Neuron (in vitro differentiated cells): Measurements from ENCODE around the gene OR4N2.
"Not testable (repeated sequence)": the region's sequence is repeated elsewhere in the genome, so short reads cannot be mapped to it uniquely, and the experiment has no call there.

ENCODE experiments used
- H2AFZ ChIP-seq: one replicate; pipeline ENCODE4 v1.6.1; 2013; ENCODE audit warnings: low read depth, mild to moderate bottlenecking, inconsistent platforms, low read length, moderate library complexity
- H3K27me3 ChIP-seq: one replicate; pipeline ENCODE4 v1.6.1; 2013; ENCODE audit warnings: low read length; ENCODE audit not compliant: insufficient read depth
- H3K36me3 ChIP-seq: one replicate; pipeline ENCODE4 v1.6.1; 2013; ENCODE audit warnings: low read length; ENCODE audit not compliant: insufficient read depth
- H3K4me1 ChIP-seq: one replicate; pipeline ENCODE4 v1.6.1; 2013; ENCODE audit warnings: low read length; ENCODE audit not compliant: insufficient read depth
- H3K4me3 ChIP-seq: 2 replicates; pipeline ENCODE4 v1.5.1; 2013; ENCODE audit warnings: mild to moderate bottlenecking, low read length, moderate library complexity
- H3K9me3 ChIP-seq: one replicate; pipeline ENCODE4 v1.6.1; 2013; ENCODE audit warnings: low read length

Gene OR4N2

DNA sequence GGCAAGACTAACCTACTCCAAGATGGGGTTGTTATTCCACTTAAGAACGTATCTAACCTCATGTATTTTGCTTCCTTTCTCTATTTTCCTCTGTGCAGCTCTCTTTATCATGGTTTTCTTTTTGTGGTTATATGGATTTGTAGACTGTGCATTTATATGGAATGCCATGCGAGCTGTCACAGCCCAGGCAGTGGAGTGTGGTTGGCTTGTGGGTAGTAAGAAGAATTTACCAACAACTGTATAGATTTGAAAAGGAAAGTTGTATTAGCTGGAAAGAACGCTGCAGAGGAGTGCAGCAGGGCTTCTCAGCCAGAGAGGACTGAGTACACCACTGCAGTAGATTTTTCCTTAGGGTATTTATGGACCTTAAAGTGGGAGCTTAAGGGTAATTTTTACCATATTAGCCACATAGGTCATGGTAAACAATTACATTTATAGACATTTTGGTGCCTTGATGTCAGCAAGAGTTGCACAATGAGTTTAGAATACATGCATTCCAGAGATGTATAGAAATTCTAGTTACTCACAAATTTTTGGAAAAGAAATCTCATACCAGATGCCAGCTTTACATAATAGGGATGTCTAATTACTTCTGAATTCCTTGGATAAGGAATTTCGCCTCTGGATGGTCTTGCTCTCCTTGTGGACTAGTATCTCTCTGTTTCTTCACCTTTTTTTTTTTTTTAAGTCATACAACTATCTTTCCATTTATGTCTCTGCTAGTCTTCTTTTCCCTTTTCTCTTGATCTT lies 9.8 kb downstream of the OR4N2 start:
- H3K9me3 ChIP-seq, H3K36me3 ChIP-seq, H3K4me3 ChIP-seq, H3K27me3 ChIP-seq, H2AFZ ChIP-seq, H3K4me1 ChIP-seq: not testable (repeated sequence)

DNA sequence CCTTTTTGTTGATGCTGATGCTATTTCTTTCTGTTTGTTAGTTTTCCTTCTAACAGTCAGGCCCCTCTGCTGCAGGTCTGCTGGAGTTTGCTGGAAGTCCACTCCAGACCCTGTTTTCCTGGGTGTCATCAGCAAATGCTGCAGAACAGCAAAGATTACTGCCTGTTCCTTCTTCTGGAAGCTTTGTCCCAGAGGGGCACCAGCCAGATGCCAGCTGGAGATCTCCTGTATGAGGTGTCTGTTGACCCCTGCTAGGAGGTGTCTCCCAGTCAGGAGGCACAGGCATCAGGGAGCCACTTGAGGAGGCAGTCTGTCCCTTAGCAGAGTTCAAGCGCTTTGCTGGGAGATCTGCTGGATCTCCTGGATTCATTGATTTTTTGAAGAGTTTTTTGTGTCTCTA lies 16.3 kb downstream of the OR4N2 start:
- not testable (repeated sequence) for H3K4me3 ChIP-seq, H3K27me3 ChIP-seq, H2AFZ ChIP-seq, H3K9me3 ChIP-seq, H3K36me3 ChIP-seq, H3K4me1 ChIP-seq

DNA sequence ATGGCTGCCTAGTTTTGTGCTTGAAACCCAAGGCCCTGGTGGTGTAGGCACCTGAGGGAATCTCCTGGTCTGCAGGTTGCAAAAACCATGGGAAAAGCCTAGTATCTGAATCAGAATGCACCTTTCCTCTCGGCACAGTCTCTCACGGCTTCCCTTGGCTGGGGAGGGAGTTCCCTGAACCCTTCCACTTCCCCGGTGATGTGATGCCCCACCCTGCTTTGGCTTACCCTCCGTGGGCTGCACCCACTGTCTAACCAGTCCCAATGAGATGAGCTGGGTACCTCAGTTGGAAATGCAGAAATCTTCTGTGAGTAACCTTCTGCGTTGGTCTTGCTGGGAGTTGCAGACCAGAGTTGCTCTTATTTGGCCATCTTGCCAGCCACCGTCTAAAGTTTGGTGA lies 17.4 kb downstream of the OR4N2 start:
- H2AFZ ChIP-seq, H3K36me3 ChIP-seq, H3K27me3 ChIP-seq, H3K4me1 ChIP-seq, H3K9me3 ChIP-seq, H3K4me3 ChIP-seq: not testable (repeated sequence)

DNA sequence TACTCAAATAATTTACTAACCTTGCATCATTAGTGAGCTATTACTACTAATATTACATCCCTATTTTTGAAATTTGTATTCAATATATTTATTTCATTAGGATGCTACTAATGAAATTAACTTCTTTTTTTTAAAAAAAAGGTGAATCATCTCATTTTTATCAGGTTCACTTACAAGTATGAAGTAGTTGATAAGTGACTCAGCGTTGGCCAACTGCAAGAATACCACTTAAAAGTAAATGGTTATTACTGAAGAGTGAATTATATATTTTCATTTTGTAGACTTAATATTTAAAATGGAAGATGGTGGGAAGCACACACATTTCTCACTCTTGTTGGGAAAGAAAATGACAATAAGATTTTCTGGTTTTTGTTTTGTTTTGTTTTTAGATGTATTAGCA lies 19.6 kb downstream of the OR4N2 start:
- H3K9me3 ChIP-seq, result no peaks in the 10 kb centered on the region
- H3K4me3 ChIP-seq, result no peak overlapping the region
- no peaks in the 10 kb centered on the region for H3K27me3 ChIP-seq
- H3K4me1 ChIP-seq, result no peaks in the 10 kb centered on the region
- H3K36me3 ChIP-seq, result no peaks in the 10 kb centered on the region
- no peak overlapping the region for H2AFZ ChIP-seq

DNA sequence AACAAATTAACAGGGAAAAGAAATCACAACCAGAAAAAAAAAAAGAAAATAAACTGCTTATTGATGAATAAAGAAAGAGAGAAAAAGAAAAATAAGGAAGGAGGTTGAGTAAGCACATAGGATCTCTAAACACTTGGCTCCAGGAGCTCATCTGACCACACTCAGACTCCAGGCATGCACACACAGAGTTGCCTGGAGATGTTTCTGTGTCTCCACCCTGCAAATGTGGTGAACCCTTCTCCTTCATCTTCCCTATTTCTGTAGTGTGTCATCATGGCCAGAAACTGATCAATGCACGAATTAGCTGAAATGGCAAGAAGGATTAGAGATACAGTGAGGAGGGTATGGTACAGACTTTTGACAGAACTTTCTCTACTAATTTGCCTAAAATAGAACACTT lies 20.2 kb downstream of the OR4N2 start:
- Histone ChIP-seq H3K4me3 (no peak overlapping the region), H3K36me3 (no peaks in the 10 kb centered on the region), H3K4me1 (no peaks in the 10 kb centered on the region), H3K27me3 (no peaks in the 10 kb centered on the region), H2AFZ (no peak overlapping the region), H3K9me3 (no peaks in the 10 kb centered on the region)

DNA sequence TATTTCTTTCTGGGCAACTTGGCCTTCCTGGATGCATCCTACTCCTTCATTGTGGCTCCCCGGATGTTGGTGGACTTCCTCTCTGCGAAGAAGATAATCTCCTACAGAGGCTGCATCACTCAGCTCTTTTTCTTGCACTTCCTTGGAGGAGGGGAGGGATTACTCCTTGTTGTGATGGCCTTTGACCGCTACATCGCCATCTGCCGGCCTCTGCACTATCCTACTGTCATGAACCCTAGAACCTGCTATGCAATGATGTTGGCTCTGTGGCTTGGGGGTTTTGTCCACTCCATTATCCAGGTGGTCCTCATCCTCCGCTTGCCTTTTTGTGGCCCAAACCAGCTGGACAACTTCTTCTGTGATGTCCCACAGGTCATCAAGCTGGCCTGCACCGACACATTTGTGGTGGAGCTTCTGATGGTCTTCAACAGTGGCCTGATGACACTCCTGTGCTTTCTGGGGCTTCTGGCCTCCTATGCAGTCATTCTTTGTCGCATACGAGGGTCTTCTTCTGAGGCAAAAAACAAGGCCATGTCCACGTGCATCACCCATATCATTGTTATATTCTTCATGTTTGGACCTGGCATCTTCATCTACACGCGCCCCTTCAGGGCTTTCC lies 24.2 kb downstream of the OR4N2 start:
- not testable (repeated sequence) for H3K36me3 ChIP-seq, H3K4me3 ChIP-seq, H3K27me3 ChIP-seq, H3K9me3 ChIP-seq, H2AFZ ChIP-seq, H3K4me1 ChIP-seq

DNA sequence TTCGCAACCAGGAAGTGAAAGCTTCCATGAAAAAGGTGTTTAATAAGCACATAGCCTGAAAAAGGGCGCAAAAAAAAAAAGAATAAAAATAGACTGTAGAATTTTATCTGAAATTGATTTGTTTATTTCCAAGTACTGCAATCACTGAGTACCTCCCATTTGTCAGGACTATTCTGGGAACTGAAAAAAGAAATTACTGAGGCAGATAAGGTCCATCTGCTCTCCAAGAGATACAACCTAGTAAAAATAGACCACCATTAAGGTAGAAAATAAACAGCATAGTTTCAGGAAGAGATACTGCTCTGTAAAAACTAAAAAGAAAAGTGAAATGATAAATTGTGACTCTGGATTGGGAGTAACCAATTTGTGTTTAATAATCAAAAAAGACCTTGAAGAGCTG lies 24.7 kb downstream of the OR4N2 start:
- H3K36me3 ChIP-seq, result no peaks in the 10 kb centered on the region
- H3K9me3 ChIP-seq, result no peaks in the 10 kb centered on the region
- no peak overlapping the region for H3K4me3 ChIP-seq
- no peak overlapping the region for H2AFZ ChIP-seq
- H3K27me3 ChIP-seq, result no peaks in the 10 kb centered on the region
- no peaks in the 10 kb centered on the region for H3K4me1 ChIP-seq

DNA sequence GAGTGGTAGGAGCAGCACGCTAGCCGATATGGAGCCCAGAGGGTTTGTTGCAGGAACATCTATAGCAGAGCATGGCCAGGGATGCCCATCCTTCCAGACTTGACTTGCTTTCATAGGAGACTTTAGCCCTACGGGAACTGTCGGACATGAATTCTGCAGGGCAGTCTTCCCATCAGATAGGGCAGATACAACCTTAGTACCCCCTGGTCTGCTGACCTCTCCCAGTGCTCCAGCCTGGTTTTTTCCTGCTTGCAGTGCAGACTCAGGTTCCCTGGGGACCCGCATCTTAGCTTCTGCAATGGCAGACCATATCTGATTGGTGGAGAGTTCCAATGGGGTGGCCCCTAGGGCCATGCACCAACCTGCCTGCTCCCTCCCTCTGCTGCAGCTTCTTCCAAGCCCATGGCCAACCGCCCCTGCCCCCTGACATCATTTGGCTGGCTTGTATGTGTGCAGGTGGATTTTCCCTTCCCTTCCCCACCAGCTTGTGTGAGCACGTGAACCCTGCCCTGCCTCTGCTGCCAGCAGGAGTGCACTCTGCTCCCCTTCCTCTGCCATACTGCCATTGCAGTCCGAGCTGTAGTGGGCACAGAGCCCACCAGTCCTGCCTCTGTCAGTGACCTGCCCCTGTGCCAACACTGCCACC lies 30.8 kb downstream of the OR4N2 start:
- H3K9me3 ChIP-seq, H3K4me3 ChIP-seq, H3K36me3 ChIP-seq, H3K4me1 ChIP-seq, H2AFZ ChIP-seq, H3K27me3 ChIP-seq: not testable (repeated sequence)

DNA sequence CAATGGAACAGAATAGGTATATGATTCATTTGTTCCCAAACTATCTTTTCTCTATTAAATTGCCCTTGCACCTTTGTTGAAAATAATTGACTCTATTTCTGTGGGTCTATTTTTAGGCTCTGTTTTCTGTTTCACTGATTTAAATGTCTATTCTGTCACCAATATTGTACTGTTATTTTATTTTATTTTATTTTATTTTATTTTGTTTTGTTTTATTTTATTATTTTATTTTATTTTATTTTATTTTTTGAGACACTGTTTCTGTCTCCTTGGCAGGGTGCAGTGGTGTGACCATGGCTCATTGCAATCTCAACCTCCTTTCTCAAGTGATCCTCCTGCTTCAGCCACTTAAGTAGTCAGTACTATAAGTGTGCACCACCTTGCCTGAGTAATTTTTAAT lies 34.9 kb downstream of the OR4N2 start:
- Histone ChIP-seq H2AFZ (no peak overlapping the region), H3K36me3 (no peaks in the 10 kb centered on the region), H3K4me3 (no peak overlapping the region), H3K9me3 (no peaks in the 10 kb centered on the region), H3K4me1 (no peaks in the 10 kb centered on the region), H3K27me3 (no peaks in the 10 kb centered on the region)

DNA sequence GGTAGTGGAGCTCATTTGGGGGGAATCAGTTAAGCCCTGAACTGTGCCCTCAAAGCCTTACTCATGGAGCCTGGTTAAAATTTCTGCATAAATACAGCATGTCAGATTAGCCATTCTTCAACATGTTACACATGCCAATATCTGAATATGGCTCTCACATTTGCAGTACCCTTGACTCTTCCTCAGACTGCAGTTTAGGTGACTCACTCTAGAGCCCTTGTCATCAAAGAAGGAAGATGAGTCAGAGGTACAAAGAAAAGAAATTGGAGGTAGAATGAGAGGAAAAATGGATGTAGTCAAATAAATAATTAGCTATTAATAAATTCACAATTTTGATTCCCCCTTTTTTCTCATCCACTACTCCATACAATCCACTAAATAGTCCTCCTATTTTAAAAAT lies 47.8 kb downstream of the OR4N2 start:
- H3K4me1 ChIP-seq, result no peaks in the 10 kb centered on the region
- no peaks in the 10 kb centered on the region for H3K9me3 ChIP-seq
- no peak overlapping the region for H3K4me3 ChIP-seq
- H3K27me3 ChIP-seq, result no peaks in the 10 kb centered on the region
- no peaks in the 10 kb centered on the region for H3K36me3 ChIP-seq
- no peak overlapping the region for H2AFZ ChIP-seq

DNA sequence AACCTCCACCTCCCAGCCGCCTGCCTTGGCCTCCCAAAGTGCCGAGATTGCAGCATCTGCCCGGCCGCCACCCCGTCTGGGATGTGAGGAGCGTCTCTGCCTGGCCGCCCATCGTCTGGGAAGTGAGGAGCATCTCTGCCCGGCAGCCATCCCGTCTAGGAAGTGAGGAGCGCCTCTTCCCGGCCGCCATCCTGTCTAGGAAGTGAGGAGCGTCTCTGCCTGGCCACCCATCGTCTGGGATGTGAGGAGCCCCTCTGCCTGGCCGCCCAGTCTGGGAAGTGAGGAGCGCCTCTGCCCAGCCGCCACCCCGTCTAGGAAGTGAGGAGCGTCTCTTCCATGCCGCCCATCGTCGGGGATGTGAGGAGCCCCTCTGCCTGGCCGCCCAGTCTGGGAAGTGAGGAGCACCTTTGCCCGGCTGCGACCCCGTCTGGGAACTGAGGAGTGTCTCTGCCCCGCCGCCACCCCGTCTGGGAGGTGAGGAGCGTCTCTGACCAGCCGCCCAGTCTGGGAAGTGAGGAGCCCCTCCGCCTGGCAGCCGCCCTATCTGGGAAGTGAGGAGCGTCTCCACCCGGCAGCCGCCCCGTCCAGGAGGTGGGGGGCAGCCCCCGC lies 62.6 kb downstream of the OR4N2 start:
- not testable (repeated sequence) for H3K4me1 ChIP-seq, H2AFZ ChIP-seq, H3K27me3 ChIP-seq, H3K9me3 ChIP-seq, H3K4me3 ChIP-seq, H3K36me3 ChIP-seq

DNA sequence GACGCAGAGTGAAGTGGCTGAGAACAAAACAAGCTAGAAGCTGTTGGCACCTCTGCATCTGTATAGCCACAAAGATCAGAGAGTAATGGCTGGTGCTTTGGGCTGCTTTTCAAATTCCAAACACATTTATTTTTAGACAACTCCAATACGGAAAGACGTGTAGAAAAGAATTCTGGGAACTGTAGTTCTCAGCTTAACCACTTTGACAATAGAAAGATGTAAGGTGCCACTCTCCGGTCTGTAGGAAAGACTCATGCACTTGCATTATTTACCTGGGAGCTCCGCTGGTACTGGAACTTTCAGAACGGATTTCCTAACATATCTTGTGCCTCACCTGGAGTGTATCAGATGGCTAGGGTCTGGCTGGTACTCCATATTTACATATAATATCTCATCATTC lies 69.6 kb downstream of the OR4N2 start:
- H3K4me1 ChIP-seq, result no peaks in the 10 kb centered on the region
- no peak overlapping the region for H3K4me3 ChIP-seq
- no peaks in the 10 kb centered on the region for H3K9me3 ChIP-seq

DNA sequence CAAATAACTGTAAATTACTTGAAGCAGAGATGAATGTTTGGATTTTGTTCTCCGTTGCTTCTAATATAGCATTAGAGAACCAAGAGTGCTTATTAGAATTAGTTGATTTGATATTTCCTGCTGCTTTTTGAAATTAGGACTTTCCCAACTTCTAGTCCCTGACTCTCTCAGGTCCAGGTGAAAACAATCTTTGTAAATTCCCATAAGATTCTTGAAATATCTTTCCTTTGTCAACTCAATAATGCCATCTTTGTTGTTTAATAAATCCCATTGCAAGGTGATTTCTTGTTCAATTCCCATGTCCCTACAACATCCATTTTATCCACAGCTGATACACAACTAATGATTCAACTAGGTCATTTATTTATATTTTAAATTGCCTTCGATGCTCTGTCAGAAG lies 71.3 kb downstream of the OR4N2 start, which contains the start of gene OR4K2:
OR4K2 (plus strand) TSS at position 301 of the 400 bp plus-strand sequence. CDS start 1,126 bp downstream, outside the sequence.
- Histone ChIP-seq H3K27me3 (no peaks in the 10 kb centered on the region), H2AFZ (no peak within 1 kb of the TSS), H3K36me3 (no peaks in the 10 kb centered on the region), H3K9me3 (no peaks in the 10 kb centered on the region), H3K4me3 (no peak within 1 kb of the TSS), H3K4me1 (no peaks in the 10 kb centered on the region)

More for the DNA sequence above, 69.6 kb downstream of the OR4N2 start:
- H3K36me3 ChIP-seq, result no peaks in the 10 kb centered on the region
- H3K27me3 ChIP-seq, result no peaks in the 10 kb centered on the region
- H2AFZ ChIP-seq, result no peak overlapping the region
